HepG2 (cell line): Measurements from ENCODE around the gene IL1R1. TPM values are rescaled to one million over a fixed set of nuclear protein-coding genes. Genes with fewer than 3 reads are reported as not detected.

Experiments used
- BCL6 ChIP-seq: IDR thresholded peaks from 2 replicates; pipeline ENCODE4 v1.6.1; 2016; ENCODE audit warnings: missing genetic modification reagents, missing compliant biosample characterization
- FOXO4 ChIP-seq: sonication (generic); formaldehyde crosslinking; conservative IDR thresholded peaks from 2 replicates; pipeline ENCODE4 v1.8.1; 2023; ENCODE audit warnings: missing genetic modification reagents
- KLF11 ChIP-seq: IDR thresholded peaks from 2 replicates; pipeline ENCODE4 v1.6.1; 2016; ENCODE audit warnings: missing compliant biosample characterization
- KLF16 ChIP-seq, 2 experiments: sonication (generic) in 1 of 2; formaldehyde crosslinking in 1 of 2; IDR thresholded peaks; 2 replicates each; pipeline versions ENCODE4 v1.6.1 to v1.8.0; 2016 to 2023; ENCODE audit warnings: missing genetic modification reagents in 2 of 2, missing compliant biosample characterization in 1 of 2
- MBD4 ChIP-seq: IDR thresholded peaks from 2 replicates; pipeline ENCODE4 v1.6.1; 2012; ENCODE audit warnings: low read length, inconsistent platforms, borderline replicate concordance
- NFE2L1 ChIP-seq: sonication (generic); formaldehyde crosslinking; IDR thresholded peaks from 2 replicates; pipeline ENCODE4 v1.4.0; 2020; ENCODE audit warnings: missing genetic modification reagents, mild to moderate bottlenecking, borderline replicate concordance
- NR1H2 ChIP-seq: sonication (generic); formaldehyde crosslinking; IDR thresholded peaks from 2 replicates; pipeline ENCODE4 v1.8.1; 2022; ENCODE audit warnings: low read depth, missing genetic modification reagents, borderline replicate concordance
- SIN3B ChIP-seq: fragments of 150-350 bp; IDR thresholded peaks from 2 replicates; pipeline ENCODE4 v1.6.1; 2014; ENCODE audit warnings: low read length
- TARDBP ChIP-seq: sonication (generic); formaldehyde crosslinking; IDR thresholded peaks from 2 replicates; pipeline ENCODE4 v1.8.0; 2022; ENCODE audit warnings: mild to moderate bottlenecking, missing genetic modification reagents
- ZBTB10 ChIP-seq: sonication (generic); formaldehyde crosslinking; IDR thresholded peaks from 2 replicates; pipeline ENCODE4 v1.4.0; 2020; ENCODE audit warnings: missing genetic modification reagents, borderline replicate concordance
- ZBTB26 ChIP-seq: IDR thresholded peaks from 2 replicates; pipeline ENCODE4 v1.6.1; 2016; ENCODE audit warnings: missing compliant biosample characterization, missing genetic modification reagents, borderline replicate concordance
- ZBTB33 ChIP-seq: sonication (generic); formaldehyde crosslinking; IDR thresholded peaks from 2 replicates; pipeline ENCODE4 v1.4.0; 2020; ENCODE audit warnings: missing genetic modification reagents
- ZNF207 ChIP-seq: fragments of 450-650 bp; IDR thresholded peaks from 2 replicates; pipeline ENCODE4 v1.6.1; 2016; ENCODE audit warnings: antibody characterized with exemption, borderline replicate concordance
- ZNF430 ChIP-seq: sonication (generic); formaldehyde crosslinking; IDR thresholded peaks from 2 replicates; pipeline ENCODE4 v1.9.0; 2021; ENCODE audit warnings: mild to moderate bottlenecking, missing genetic modification reagents
- ZNF441 ChIP-seq: sonication (generic); formaldehyde crosslinking; IDR thresholded peaks from 2 replicates; pipeline ENCODE4 v1.7.0; 2021; ENCODE audit warnings: missing genetic modification reagents, borderline replicate concordance
- ZNF556 ChIP-seq: sonication (generic); formaldehyde crosslinking; IDR thresholded peaks from 2 replicates; pipeline ENCODE4 v1.4.0; 2020; ENCODE audit warnings: mild to moderate bottlenecking, missing genetic modification reagents, borderline replicate concordance
- ZNF605 ChIP-seq: sonication (generic); formaldehyde crosslinking; IDR thresholded peaks from 2 replicates; pipeline ENCODE4 v1.8.0; 2022; ENCODE audit warnings: mild to moderate bottlenecking, missing genetic modification reagents
- ZNF691 ChIP-seq: sonication (generic); formaldehyde crosslinking; IDR thresholded peaks from 2 replicates; pipeline ENCODE4 v1.4.0; 2020; ENCODE audit warnings: missing genetic modification reagents, low read depth, mild to moderate bottlenecking, borderline replicate concordance
- ZNF75D ChIP-seq: sonication (generic); formaldehyde crosslinking; IDR thresholded peaks from 2 replicates; pipeline ENCODE4 v1.8.1; 2023; ENCODE audit warnings: missing genetic modification reagents, mild to moderate bottlenecking, borderline replicate concordance
- ZNF850 ChIP-seq: sonication (generic); formaldehyde crosslinking; conservative IDR thresholded peaks from 2 replicates; pipeline ENCODE4 v1.9.0; 2021; ENCODE audit warnings: mild to moderate bottlenecking, missing genetic modification reagents
- polyA plus RNA-seq, 8 experiments: library from polyadenylated mRNA; depleted of rRNA in 3 of 8; stranded (reverse) in 7 of 8; unstranded in 1 of 8; fragments of >200 nt; fragmentation: Illumina TruSeq in 4 of 8; extraction: Trizol in 4 of 8; gene quantifications; 2 replicates each; pipeline versions ENCODE4 v1.2.1 to v1.2.3, GENCODE V29; 2011 to 2016; ENCODE audit warnings: low read depth in 4 of 8, missing spikeins in 1 of 8, mixed read lengths in 1 of 8; ENCODE audit not compliant: insufficient read depth in 1 of 8
- total RNA-seq, 5 experiments: library from RNA; depleted of rRNA; stranded (reverse); fragments of >200 nt; fragmentation: Illumina TruSeq; extraction: Trizol; gene quantifications; 2 replicates each; pipeline ENCODE4 v1.2.3, GENCODE V29; 2016; ENCODE audit warnings: low read depth in 1 of 5

IL1R1 gene
- total and polyA plus RNA-seq, 2 of the 13 experiments (the other 11 are each of a cell fraction or from before 2014, with no cell fraction given), result 38.0 to 93.1 TPM

- TF ChIP-seq FOXO4 (0 out of 2 replicates have a peak, but pooled peaks have one; percentile 68), ZNF441 (CRISPR knock-in tag) (0 out of 2 replicates have a peak, but pooled peaks have one; percentile 31), BCL6 (CRISPR knock-in tag) (peak; percentile 91), ZNF556 (CRISPR knock-in tag) (no peak), ZNF691 (no peak), MBD4 (no peak), ZNF430 (CRISPR knock-in tag) (peak; percentile 68; the same call in 1 of the 2 replicates), TARDBP (peak; percentile 43; the same call in 1 of the 2 replicates), ZNF850 (CRISPR knock-in tag) (no peak), NFE2L1 (CRISPR knock-in tag) (no peak), ZBTB10 (CRISPR knock-in tag) (no peak), ZNF605 (CRISPR knock-in tag) (peak; percentile 92; the same call in 1 of the 2 replicates), ZNF207 (no peak), SIN3B (no peak), ZBTB26 (no peak), ZBTB33 (no peak), KLF16 (CRISPR knock-in tag; IDR thresholded peaks at IDR 0.05) (no peak; a peak in 1 of 4 replicates), NR1H2 (no peak), ZNF75D (CRISPR knock-in tag) (no peak), KLF11 (CRISPR knock-in tag) (0 out of 2 replicates have a peak, but pooled peaks have one; percentile 57)
Observed at GRCh38 chr2:102143450-102143985, 972 bp downstream of the IL1R1 start (continued).
